Trophoblast cell (in vitro differentiated cells and primary cell): ENCODE results near the gene PREPL. TPM values are rescaled to one million over a fixed set of nuclear protein-coding genes. Genes with fewer than 3 reads are reported as not detected.

Experiments
- DNase-seq, 2 donors: peaks; one replicate each; pipeline ENCODE4 v3.0.0-alpha.2; 2016
- H2AFZ ChIP-seq: 2 replicates; pipeline ENCODE4 v1.6.1; 2013; ENCODE audit warnings: low read length, moderate library complexity, mild to moderate bottlenecking; ENCODE audit not compliant: insufficient read depth, poor library complexity
- H2AK5ac ChIP-seq: 2 replicates; pipeline ENCODE4 v1.6.1; 2013; ENCODE audit warnings: mild to moderate bottlenecking, low read length
- H2BK120ac ChIP-seq: 2 replicates; pipeline ENCODE4 v1.6.1; 2013; ENCODE audit warnings: low read length, mild to moderate bottlenecking, moderate library complexity; ENCODE audit not compliant: insufficient read depth, poor library complexity
- H2BK12ac ChIP-seq: 2 replicates; pipeline ENCODE4 v1.6.1; 2013; ENCODE audit warnings: mild to moderate bottlenecking, low read length, moderate library complexity
- H2BK5ac ChIP-seq: 2 replicates; pipeline ENCODE4 v1.6.1; 2013; ENCODE audit warnings: low read length, low read depth, moderate library complexity, mild to moderate bottlenecking; ENCODE audit not compliant: poor library complexity
- H3K14ac ChIP-seq: 2 replicates; pipeline ENCODE4 v1.6.1; 2013; ENCODE audit warnings: mild to moderate bottlenecking, low read length
- H3K18ac ChIP-seq: 2 replicates; pipeline ENCODE4 v1.6.1; 2013; ENCODE audit warnings: mild to moderate bottlenecking, low read length
- H3K23ac ChIP-seq: 2 replicates; pipeline ENCODE4 v1.6.1; 2013; ENCODE audit warnings: low read length
- H3K27ac ChIP-seq: 2 replicates; pipeline ENCODE4 v1.5.1; 2013; ENCODE audit warnings: low read depth, mild to moderate bottlenecking, inconsistent platforms, low read length, moderate library complexity
- H3K27me3 ChIP-seq: 2 replicates; pipeline ENCODE4 v1.6.1; 2013; ENCODE audit warnings: inconsistent platforms, mild to moderate bottlenecking, low read length, moderate library complexity; ENCODE audit not compliant: insufficient read depth
- H3K36me3 ChIP-seq, 2 experiments: 1 replicate in 1 of 2; 2 replicates in 1 of 2; pipeline ENCODE4 v1.6.1; 2013; ENCODE audit warnings: low read length in 2 of 2, mild to moderate bottlenecking in 2 of 2, moderate library complexity in 1 of 2; ENCODE audit not compliant: insufficient read depth in 2 of 2, control insufficient read depth in 1 of 2
- H3K4ac ChIP-seq: 2 replicates; pipeline ENCODE4 v1.6.1; 2013; ENCODE audit warnings: low read depth, mild to moderate bottlenecking, low read length, moderate library complexity
- H3K4me1 ChIP-seq, 2 experiments: 1 replicate in 1 of 2; 2 replicates in 1 of 2; pipeline ENCODE4 v1.6.1; 2013; ENCODE audit warnings: low read length in 2 of 2, mild to moderate bottlenecking in 2 of 2, moderate library complexity in 1 of 2; ENCODE audit not compliant: insufficient read depth in 2 of 2, control insufficient read depth in 1 of 2
- H3K4me2 ChIP-seq: 2 replicates; pipeline ENCODE4 v1.6.1; 2013; ENCODE audit warnings: inconsistent platforms, mild to moderate bottlenecking, low read length, moderate library complexity
- H3K4me3 ChIP-seq: 2 replicates; pipeline ENCODE4 v1.5.1; 2013; ENCODE audit warnings: mild to moderate bottlenecking, low read depth, low read length, inconsistent platforms
- H3K79me1 ChIP-seq: one replicate; pipeline ENCODE4 v1.6.1; 2013; ENCODE audit warnings: low read length
- H3K79me2 ChIP-seq: 2 replicates; pipeline ENCODE4 v1.6.1; 2013; ENCODE audit warnings: low read length, mild to moderate bottlenecking; ENCODE audit not compliant: control insufficient read depth, insufficient read depth, poor library complexity
- H3K9ac ChIP-seq: 2 replicates; pipeline ENCODE4 v1.6.1; 2013; ENCODE audit warnings: mild to moderate bottlenecking, low read length
- H3K9me3 ChIP-seq: 2 replicates; pipeline ENCODE4 v1.6.1; 2013; ENCODE audit warnings: low read depth, mild to moderate bottlenecking, control low read depth, inconsistent platforms, low read length; ENCODE audit not compliant: insufficient read depth
- H4K12ac ChIP-seq: 2 replicates; pipeline ENCODE4 v1.6.1; 2013; ENCODE audit warnings: low read depth, mild to moderate bottlenecking, low read length, moderate library complexity
- H4K8ac ChIP-seq: 2 replicates; pipeline ENCODE4 v1.6.1; 2013; ENCODE audit warnings: low read depth, mild to moderate bottlenecking, low read length, moderate library complexity
- H4K91ac ChIP-seq: one replicate; pipeline ENCODE4 v1.6.1; 2013; ENCODE audit warnings: low read depth, mild to moderate bottlenecking, low read length, moderate library complexity
- WGBS: extraction: QIAGEN DNeasy Blood & Tissue Kit; methylation state at CpG from one replicate; pipeline ENCODE4 v1.1.7; 2013; ENCODE audit warnings: missing lambda C conversion rate; ENCODE audit not compliant: insufficient read length, insufficient coverage; ENCODE audit errors: extremely low coverage; 5-methylcytosine and 5-hydroxymethylcytosine counted together
- polyA plus RNA-seq: library from polyadenylated mRNA; stranded (reverse); fragments of 200-250 nt; gene quantifications from 2 replicates; pipeline ENCODE4 v1.2.3, GENCODE V29; 2013

PREPL gene
- 25.8 and 26.0 TPM in 2 replicates for polyA plus RNA-seq

DNA sequence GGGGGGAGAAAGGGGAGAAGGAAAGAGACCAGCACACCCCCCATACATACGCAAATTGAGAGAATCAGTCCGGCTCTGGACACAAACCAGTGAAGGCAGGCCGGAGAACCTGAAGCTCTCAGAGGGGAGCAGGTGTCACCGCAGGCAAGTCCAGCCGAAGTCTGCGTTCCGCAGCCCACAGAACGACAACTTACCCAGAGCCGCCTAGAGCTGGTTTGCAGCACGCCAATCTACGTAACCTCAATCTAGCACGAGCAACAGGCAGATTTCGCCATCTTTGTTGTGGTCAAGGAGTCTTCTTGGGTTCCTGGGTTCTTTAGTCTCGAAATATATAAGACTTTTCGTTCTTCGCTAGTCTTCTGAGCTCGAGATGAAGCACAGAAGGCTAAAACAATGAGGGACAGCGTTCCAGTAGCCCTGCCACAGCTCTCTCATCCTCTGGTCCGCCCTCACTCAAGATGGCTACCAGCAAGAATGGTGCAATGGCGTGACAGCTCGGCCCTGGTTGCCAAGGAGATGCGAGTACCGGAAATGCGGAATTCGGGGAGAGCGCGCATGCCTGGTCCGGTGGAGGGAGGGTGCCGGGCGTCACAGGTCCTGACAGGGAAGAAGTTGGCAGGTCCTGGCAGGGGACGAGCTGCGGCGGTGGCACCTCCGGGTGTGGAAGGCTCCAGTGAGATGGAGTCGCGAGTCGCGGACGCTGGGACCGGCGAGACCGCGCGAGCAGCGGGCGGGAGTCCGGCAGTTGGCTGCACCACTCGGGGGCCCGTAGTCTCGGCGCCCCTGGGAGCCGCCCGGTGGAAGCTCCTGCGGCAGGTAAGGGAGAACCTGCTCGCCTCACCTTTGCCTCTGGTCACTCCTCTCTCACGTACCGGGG lies at the start of gene PREPL, which contains the start of gene CAMKMT:
Gene PREPL, minus strand, starts transcription at position 165 of the 877 bp plus-strand sequence. CDS start 15,152 bp downstream, outside the sequence.
Gene CAMKMT, plus strand, starts transcription at position 618 of the 877 bp plus-strand sequence.
- no peak within 1 kb of the TSS for H2AK5ac ChIP-seq
- peak within 1 kb of the TSS; percentile 24 for H3K9ac ChIP-seq
- H3K4ac ChIP-seq = peak within 1 kb of the TSS; percentile 42
- DNase-seq = peak; percentile 94 to 99
- no peaks in the 10 kb centered on the region for H3K9me3 ChIP-seq
- H4K8ac ChIP-seq = peak within 1 kb of the TSS; percentile 83
- H3K23ac ChIP-seq = no peak within 1 kb of the TSS
- peaks cover 0 to 2% of the 10 kb centered on the region in 2 experiments for H3K36me3 ChIP-seq
- peak within 1 kb of the TSS; percentile 22 for H3K18ac ChIP-seq
- H3K14ac ChIP-seq = peak within 1 kb of the TSS; percentile 76
- peak within 1 kb of the TSS; percentile 92 for H2BK5ac ChIP-seq
- no peaks in the 10 kb centered on the region for H3K79me2 ChIP-seq
- H3K27ac ChIP-seq = peak within 1 kb of the TSS; percentile 63
- H3K27me3 ChIP-seq = no peaks in the 10 kb centered on the region
- WGBS = no CpG with 5 or more reads among the region's 57 CpGs
- H3K4me2 ChIP-seq = peak within 1 kb of the TSS; percentile 83
- H2AFZ ChIP-seq = peak within 1 kb of the TSS; percentile 73
- no peak within 1 kb of the TSS for H2BK12ac ChIP-seq
- peaks cover 10% of the 10 kb centered on the region for H3K79me1 ChIP-seq
- peaks cover 0 to 2% of the 10 kb centered on the region in 2 experiments for H3K4me1 ChIP-seq
- peak within 1 kb of the TSS; percentile 62 for H2BK120ac ChIP-seq
- peak within 1 kb of the TSS; percentile 63 for H4K12ac ChIP-seq
- peak within 1 kb of the TSS; percentile 85 for H3K4me3 ChIP-seq
- H4K91ac ChIP-seq = peak within 1 kb of the TSS; percentile 78

GRCh38 chr2:44398243-44398897 lies 37.1 kb upstream of the PREPL start:
- no peak overlapping the region for H3K23ac ChIP-seq
- no peak overlapping the region for H2BK120ac ChIP-seq
- H4K12ac ChIP-seq = no peak overlapping the region

DNA sequence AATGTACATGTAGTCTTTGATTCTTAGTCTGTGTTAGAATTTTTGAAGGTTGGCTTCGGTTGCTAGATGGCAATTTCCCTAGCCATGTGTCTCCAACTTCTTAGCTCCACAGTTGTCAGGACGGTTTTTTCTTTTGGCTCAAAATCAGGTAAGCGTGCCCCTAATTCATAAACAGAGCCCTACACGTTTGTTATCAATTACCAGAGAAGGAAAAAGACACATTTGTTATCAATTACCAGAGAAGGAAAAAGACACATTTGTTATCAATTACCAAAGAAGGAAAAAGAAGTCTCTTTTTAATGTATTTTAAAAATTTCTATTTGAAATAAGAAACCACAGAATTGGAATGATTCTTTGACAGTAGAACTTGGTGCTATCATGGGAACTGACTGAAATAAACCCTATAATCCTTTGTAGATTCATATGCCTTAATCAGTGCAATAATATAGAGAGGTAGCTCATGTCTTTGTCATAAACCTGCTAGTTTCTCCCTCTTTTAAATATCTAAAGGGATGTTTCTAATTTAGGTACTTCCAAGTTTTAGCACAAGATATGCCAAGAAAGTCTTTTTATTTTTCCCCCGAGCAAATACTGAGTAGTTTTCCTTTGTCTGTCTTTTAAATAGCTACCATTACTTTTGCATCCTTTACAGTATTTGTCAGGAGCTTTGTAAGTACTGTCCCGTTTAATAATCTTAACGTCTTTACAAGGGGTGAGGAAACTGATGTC lies 36.3 kb upstream of the PREPL start:
- Histone ChIP-seq H3K4ac (no peak overlapping the region), H2AK5ac (no peak overlapping the region), H3K4me2 (no peak overlapping the region), H2AFZ (no peak overlapping the region), H4K91ac (no peak overlapping the region), H2BK5ac (no peak overlapping the region), H4K8ac (no peak overlapping the region), H3K18ac (no peak overlapping the region), H3K4me1 (no peaks in the 10 kb centered on the region), H3K36me3 (peaks cover 0 to 2% of the 10 kb centered on the region in 2 experiments), H3K9me3 (no peaks in the 10 kb centered on the region), H3K9ac (no peak overlapping the region), H3K23ac (no peak overlapping the region), H3K27me3 (no peaks in the 10 kb centered on the region), H2BK12ac (no peak overlapping the region), H3K14ac (no peak overlapping the region), H3K27ac (no peak overlapping the region), H4K12ac (no peak overlapping the region), H3K4me3 (no peak overlapping the region), H2BK120ac (no peak overlapping the region), H3K79me1 (no peaks in the 10 kb centered on the region), H3K79me2 (no peaks in the 10 kb centered on the region)
- WGBS = no CpG with 5 or more reads among the region's 7 CpGs
- DNase-seq = no peak

More at GRCh38 chr2:44398243-44398897, 37.1 kb upstream of the PREPL start:
- Histone ChIP-seq H3K27me3 (no peaks in the 10 kb centered on the region), H3K79me1 (no peaks in the 10 kb centered on the region), H2BK5ac (no peak overlapping the region), H2AK5ac (no peak overlapping the region), H4K91ac (no peak overlapping the region), H3K4me2 (no peak overlapping the region), H3K36me3 (peaks cover 0 to 2% of the 10 kb centered on the region in 2 experiments), H3K4ac (no peak overlapping the region), H3K9me3 (no peaks in the 10 kb centered on the region), H3K14ac (no peak overlapping the region), H3K4me1 (no peaks in the 10 kb centered on the region), H3K9ac (no peak overlapping the region), H2AFZ (no peak overlapping the region), H3K18ac (no peak overlapping the region), H2BK12ac (no peak overlapping the region), H3K79me2 (no peaks in the 10 kb centered on the region), H3K27ac (no peak overlapping the region), H4K8ac (no peak overlapping the region), H3K4me3 (no peak overlapping the region)
- no CpG with 5 or more reads among the region's 6 CpGs for WGBS
- DNase-seq = no peak

DNA sequence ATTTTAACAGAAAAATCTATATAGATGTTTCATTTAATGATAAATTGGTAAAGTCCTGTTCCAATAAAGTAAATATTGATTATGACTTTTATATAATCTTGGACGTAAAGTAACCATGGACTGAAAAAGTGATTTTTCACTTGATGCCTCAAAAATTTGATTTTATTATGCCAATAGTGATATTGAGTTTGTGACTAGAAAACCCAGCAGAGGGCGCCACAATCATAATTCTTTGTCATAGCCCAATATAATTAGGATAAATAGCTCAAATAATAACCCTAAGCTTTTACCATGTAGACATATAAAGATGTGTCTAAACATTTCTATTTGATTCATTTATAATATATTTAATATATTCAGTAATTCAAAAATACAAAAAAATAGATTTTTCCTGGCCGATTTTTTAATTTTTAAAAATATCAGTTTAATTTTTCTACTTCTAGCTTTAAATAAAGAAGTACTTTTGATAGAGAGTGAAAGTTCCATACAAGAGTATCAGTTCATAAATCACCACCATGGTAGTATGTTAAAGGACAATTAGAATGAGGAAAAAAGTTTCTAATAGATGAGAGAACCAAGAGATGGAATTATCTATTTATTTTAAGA lies 31.1 kb upstream of the PREPL start:
- H4K8ac ChIP-seq = no peak overlapping the region
- H3K4me1 ChIP-seq = no peaks in the 10 kb centered on the region
- no peaks in the 10 kb centered on the region for H3K36me3 ChIP-seq
- no peak overlapping the region for H2AFZ ChIP-seq
- H3K4me3 ChIP-seq = no peak overlapping the region
- H3K4ac ChIP-seq = no peak overlapping the region
- H2BK12ac ChIP-seq = no peak overlapping the region
- no peak overlapping the region for H2AK5ac ChIP-seq
- H3K27ac ChIP-seq = no peak overlapping the region
- H3K9ac ChIP-seq = no peak overlapping the region
- no peak overlapping the region for H2BK5ac ChIP-seq
- H3K9me3 ChIP-seq = no peaks in the 10 kb centered on the region
- no peak overlapping the region for H2BK120ac ChIP-seq
- peak; percentile 48 to 79 for DNase-seq
- no peaks in the 10 kb centered on the region for H3K79me1 ChIP-seq
- no peak overlapping the region for H3K4me2 ChIP-seq
- no peak overlapping the region for H3K23ac ChIP-seq
- H3K79me2 ChIP-seq = no peaks in the 10 kb centered on the region
- no peak overlapping the region for H3K14ac ChIP-seq
- H3K18ac ChIP-seq = no peak overlapping the region
- no peak overlapping the region for H4K91ac ChIP-seq
- no CpG with 5 or more reads among the region's 3 CpGs for WGBS
- no peak overlapping the region for H4K12ac ChIP-seq
- no peaks in the 10 kb centered on the region for H3K27me3 ChIP-seq
